ENCODE results near the gene NARF. TPM values are rescaled to one million over a fixed set of nuclear protein-coding genes. Genes with fewer than 3 reads are reported as not detected.

Gene NARF
- total RNA-seq, 2 donors from 2014 or later = 64.0 to 70.8 TPM

GRCh38 chr17:82442643-82443464 is 15.7 kb upstream of the NARF start:
- H3K9me3 Mint-ChIP-seq = no peaks in the 10 kb centered on the region
- no peak overlapping the region for H3K27ac Mint-ChIP-seq
- Histone ChIP-seq H3K4me3 (ENCODE audit: low read length) (no peak overlapping the region), H3K4me1 (ENCODE audit: control insufficient read depth, insufficient read depth, low read length) (no peaks in the 10 kb centered on the region), H3K27ac (ENCODE audit: low read depth, low read length) (no peak overlapping the region), H3K9me3 (ENCODE audit: control insufficient read depth, low read length) (no peaks in the 10 kb centered on the region), H3K9ac (ENCODE audit: extremely low read depth, low read length, poor library complexity, severe bottlenecking) (no peak overlapping the region), H3K36me3 (ENCODE audit: control insufficient read depth, insufficient read depth, low read length) (peaks cover 10% of the 10 kb centered on the region), H3K27me3 (ENCODE audit: control insufficient read depth, insufficient read depth, low read length, poor library complexity, severe bottlenecking) (no peaks in the 10 kb centered on the region)
- peaks cover 12% of the 10 kb centered on the region for H3K36me3 Mint-ChIP-seq (ENCODE audit: low read depth)
- TF ChIP-seq CTCF (conservative IDR thresholded peaks at IDR 0.05) = no peak
- H3K4me3 Mint-ChIP-seq = no peak overlapping the region
- no peaks in the 10 kb centered on the region for H3K27me3 Mint-ChIP-seq (ENCODE audit: insufficient read depth)
- no peaks in the 10 kb centered on the region for H3K4me1 Mint-ChIP-seq
- 95 to 96% methylated on average over 28 of the region's 28 CpGs for WGBS, 2 experiments (ENCODE audit: insufficient coverage in 1 of 2, insufficient read length in 1 of 2)
- no peak for DNase-seq

GRCh38 chr17:82443465-82444283 is 14.9 kb upstream of the NARF start:
- 96 to 97% methylated on average over 16 to 30 of the region's 40 CpGs for WGBS, 2 experiments (ENCODE audit: insufficient coverage in 1 of 2, insufficient read length in 1 of 2)
- Histone ChIP-seq H3K9me3 (ENCODE audit: control insufficient read depth, low read length) (no peaks in the 10 kb centered on the region), H3K4me1 (ENCODE audit: control insufficient read depth, insufficient read depth, low read length) (no peaks in the 10 kb centered on the region), H3K27me3 (ENCODE audit: control insufficient read depth, insufficient read depth, low read length, poor library complexity, severe bottlenecking) (no peaks in the 10 kb centered on the region), H3K9ac (ENCODE audit: extremely low read depth, low read length, poor library complexity, severe bottlenecking) (no peak overlapping the region), H3K4me3 (ENCODE audit: low read length) (no peak overlapping the region), H3K27ac (ENCODE audit: low read depth, low read length) (no peak overlapping the region), H3K36me3 (ENCODE audit: control insufficient read depth, insufficient read depth, low read length) (peaks cover 10% of the 10 kb centered on the region)
- H3K4me3 Mint-ChIP-seq = no peak overlapping the region
- no peak for TF ChIP-seq CTCF (conservative IDR thresholded peaks at IDR 0.05)
- no peak overlapping the region for H3K27ac Mint-ChIP-seq
- no peaks in the 10 kb centered on the region for H3K4me1 Mint-ChIP-seq
- H3K36me3 Mint-ChIP-seq (ENCODE audit: low read depth) = peaks cover 12% of the 10 kb centered on the region
- no peaks in the 10 kb centered on the region for H3K9me3 Mint-ChIP-seq
- no peaks in the 10 kb centered on the region for H3K27me3 Mint-ChIP-seq (ENCODE audit: insufficient read depth)
- no peak for DNase-seq

GRCh38 chr17:82444284-82444893 is 14.2 kb upstream of the NARF start:
- Histone ChIP-seq H3K9ac (ENCODE audit: extremely low read depth, low read length, poor library complexity, severe bottlenecking) (no peak overlapping the region), H3K27ac (ENCODE audit: low read depth, low read length) (no peak overlapping the region), H3K27me3 (ENCODE audit: control insufficient read depth, insufficient read depth, low read length, poor library complexity, severe bottlenecking) (no peaks in the 10 kb centered on the region), H3K36me3 (ENCODE audit: control insufficient read depth, insufficient read depth, low read length) (peaks cover 10% of the 10 kb centered on the region), H3K4me1 (ENCODE audit: control insufficient read depth, insufficient read depth, low read length) (peaks cover 3% of the 10 kb centered on the region), H3K4me3 (ENCODE audit: low read length) (no peak overlapping the region), H3K9me3 (ENCODE audit: control insufficient read depth, low read length) (no peaks in the 10 kb centered on the region)
- Mint-ChIP-seq H3K4me1 (peaks cover under 1% of the 10 kb centered on the region), H3K27me3 (ENCODE audit: insufficient read depth) (no peaks in the 10 kb centered on the region), H3K27ac (no peak overlapping the region), H3K4me3 (no peak overlapping the region), H3K9me3 (no peaks in the 10 kb centered on the region), H3K36me3 (ENCODE audit: low read depth) (peaks cover 15% of the 10 kb centered on the region)
- no peak for TF ChIP-seq CTCF (conservative IDR thresholded peaks at IDR 0.05)
- WGBS, 2 experiments (ENCODE audit: insufficient coverage in 1 of 2, insufficient read length in 1 of 2) = 93 to 94% methylated on average over 17 to 35 of the region's 35 CpGs
- no peak for DNase-seq
